ENCODE measurements around the gene DDI2. TPM values are rescaled to one million over a fixed set of nuclear protein-coding genes. Genes with fewer than 3 reads are reported as not detected.
A peak's percentile ranks its signal among the peaks of the same experiment; 100 is the strongest.
"Not testable (repeated sequence)": the region's sequence is repeated elsewhere in the genome, so short reads cannot be mapped to it uniquely, and the experiment has no call there.

The DDI2 gene
- polyA plus RNA-seq, 1 donor from 2014 or later = 6.5 TPM

- H3K9me3 Mint-ChIP-seq = no peaks in the 10 kb centered on the region
- H3K4me1 Mint-ChIP-seq = peaks cover 28 to 41% (median 32%) of the 10 kb centered on the region in 3 donors
- peaks cover 3% of the 10 kb centered on the region for H3K36me3 Mint-ChIP-seq
- H3K27ac Mint-ChIP-seq = peak overlapping the region in 1 of 3 donors; percentile 76
- H3K4me3 Mint-ChIP-seq = peak overlapping the region in 1 of 4 donors; percentile 80
- no peaks in the 10 kb centered on the region for H3K27me3 Mint-ChIP-seq
These were observed 70.2 kb downstream of the DDI2 start for GRCh38 chr1:15687446-15687845.

GRCh38 chr1:15690317-15690716 lies 73.1 kb downstream of the DDI2 start:
- peaks cover 31 to 50% (median 32%) of the 10 kb centered on the region in 3 donors for H3K4me1 Mint-ChIP-seq
- H3K27me3 Mint-ChIP-seq = no peaks in the 10 kb centered on the region
- H3K27ac Mint-ChIP-seq = peak overlapping the region in 2 of 3 donors; percentile 67 to 82
- H3K36me3 Mint-ChIP-seq = peaks cover 3% of the 10 kb centered on the region
- H3K9me3 Mint-ChIP-seq = no peaks in the 10 kb centered on the region
- peak overlapping the region in 1 of 4 donors; percentile 59 for H3K4me3 Mint-ChIP-seq

- no peaks in the 10 kb centered on the region for H3K9me3 Mint-ChIP-seq
- H3K4me1 Mint-ChIP-seq = peaks cover 22 to 42% (median 24%) of the 10 kb centered on the region in 3 donors
- no peaks in the 10 kb centered on the region for H3K27me3 Mint-ChIP-seq
- H3K27ac Mint-ChIP-seq = peak overlapping the region in 2 of 3 donors; percentile 37 to 78
- H3K4me3 Mint-ChIP-seq = no peak overlapping the region
- H3K36me3 Mint-ChIP-seq = peaks cover 3% of the 10 kb centered on the region
These were observed 74.3 kb downstream of the DDI2 start for GRCh38 chr1:15691434-15692032.

GRCh38 chr1:15692121-15692682 lies 74.9 kb downstream of the DDI2 start:
- Mint-ChIP-seq H3K27me3 (no peaks in the 10 kb centered on the region), H3K4me3 (peak overlapping the region in 1 of 4 donors; percentile 46), H3K4me1 (peaks cover 29 to 49% (median 31%) of the 10 kb centered on the region in 3 donors), H3K9me3 (no peaks in the 10 kb centered on the region), H3K27ac (peak overlapping the region in 2 of 3 donors; percentile 37 to 78), H3K36me3 (peaks cover 5% of the 10 kb centered on the region)

GRCh38 chr1:15693371-15693770 lies 76.1 kb downstream of the DDI2 start:
- Mint-ChIP-seq H3K27me3 (no peaks in the 10 kb centered on the region), H3K36me3 (peaks cover 2% of the 10 kb centered on the region), H3K9me3 (no peaks in the 10 kb centered on the region), H3K27ac (peak overlapping the region in 1 of 3 donors; percentile 62), H3K4me1 (peaks cover 26 to 47% (median 32%) of the 10 kb centered on the region in 3 donors), H3K4me3 (no peak overlapping the region)

- peaks cover 2% of the 10 kb centered on the region for H3K36me3 Mint-ChIP-seq
- peak overlapping the region; percentile 91 to 96 (median 94) for H3K27ac Mint-ChIP-seq
- H3K9me3 Mint-ChIP-seq = no peaks in the 10 kb centered on the region
- peak overlapping the region; percentile 80 to 95 (median 90) for H3K4me3 Mint-ChIP-seq
- H3K27me3 Mint-ChIP-seq = no peaks in the 10 kb centered on the region
- peaks cover 24 to 39% (median 33%) of the 10 kb centered on the region in 3 donors for H3K4me1 Mint-ChIP-seq
These were observed 79.8 kb downstream of the DDI2 start for GRCh38 chr1:15696956-15697521.

GRCh38 chr1:15698201-15698600 lies 80.9 kb downstream of the DDI2 start:
- Mint-ChIP-seq H3K4me1 (peaks cover 25 to 35% (median 34%) of the 10 kb centered on the region in 3 donors), H3K9me3 (no peaks in the 10 kb centered on the region), H3K27ac (peak overlapping the region; percentile 59 to 94 (median 91)), H3K4me3 (peak overlapping the region in 2 of 4 donors; percentile 17 to 33), H3K36me3 (peaks cover 2% of the 10 kb centered on the region), H3K27me3 (no peaks in the 10 kb centered on the region)

- not testable (repeated sequence) for H3K9me3 Mint-ChIP-seq, H3K27me3 Mint-ChIP-seq, H3K36me3 Mint-ChIP-seq, H3K4me3 Mint-ChIP-seq
- Mint-ChIP-seq H3K4me1 (peaks cover 29 to 38% (median 35%) of the 10 kb centered on the region in 3 donors), H3K27ac (peak overlapping the region in 2 of 3 donors; percentile 26 to 94)
These were observed 82.1 kb downstream of the DDI2 start for GRCh38 chr1:15699321-15699720.

GRCh38 chr1:15700508-15700907 lies 83.2 kb downstream of the DDI2 start:
- peaks cover 2% of the 10 kb centered on the region for H3K36me3 Mint-ChIP-seq
- H3K4me3 Mint-ChIP-seq = no peak overlapping the region
- H3K27ac Mint-ChIP-seq = peak overlapping the region in 2 of 3 donors; percentile 16 to 87
- peaks cover 22 to 30% (median 29%) of the 10 kb centered on the region in 3 donors for H3K4me1 Mint-ChIP-seq
- H3K9me3 Mint-ChIP-seq = no peaks in the 10 kb centered on the region
- H3K27me3 Mint-ChIP-seq = no peaks in the 10 kb centered on the region

- H3K27ac Mint-ChIP-seq = no peak overlapping the region
- peaks cover 4% of the 10 kb centered on the region for H3K36me3 Mint-ChIP-seq
- H3K9me3 Mint-ChIP-seq = no peaks in the 10 kb centered on the region
- no peaks in the 10 kb centered on the region for H3K27me3 Mint-ChIP-seq
- peaks cover 20 to 32% (median 28%) of the 10 kb centered on the region in 3 donors for H3K4me1 Mint-ChIP-seq
- H3K4me3 Mint-ChIP-seq = peak overlapping the region in 1 of 4 donors; percentile 73
These were observed 84.5 kb downstream of the DDI2 start for GRCh38 chr1:15701784-15702183.

GRCh38 chr1:15702722-15703550 lies 85.7 kb downstream of the DDI2 start:
- Mint-ChIP-seq H3K9me3 (no peaks in the 10 kb centered on the region), H3K27ac (peak overlapping the region in 1 of 3 donors; percentile 40), H3K4me3 (peak overlapping the region in 1 of 4 donors; percentile 20), H3K36me3 (peaks cover 4% of the 10 kb centered on the region), H3K27me3 (no peaks in the 10 kb centered on the region), H3K4me1 (peaks cover 10 to 23% (median 17%) of the 10 kb centered on the region in 3 donors)

- peak overlapping the region in 1 of 3 donors; percentile 40 for H3K27ac Mint-ChIP-seq
- H3K9me3 Mint-ChIP-seq = no peaks in the 10 kb centered on the region
- peaks cover 9 to 23% (median 16%) of the 10 kb centered on the region in 3 donors for H3K4me1 Mint-ChIP-seq
- H3K27me3 Mint-ChIP-seq = no peaks in the 10 kb centered on the region
- H3K36me3 Mint-ChIP-seq = peaks cover 4% of the 10 kb centered on the region
- H3K4me3 Mint-ChIP-seq = peak overlapping the region in 1 of 4 donors; percentile 20
These were observed 86.3 kb downstream of the DDI2 start for GRCh38 chr1:15703562-15703961.

GRCh38 chr1:15704526-15705183 lies 87.4 kb downstream of the DDI2 start:
- H3K4me1 Mint-ChIP-seq = peaks cover 5 to 22% (median 19%) of the 10 kb centered on the region in 3 donors
- peak overlapping the region in 1 of 3 donors; percentile 67 for H3K27ac Mint-ChIP-seq
- H3K27me3 Mint-ChIP-seq = no peaks in the 10 kb centered on the region
- no peak overlapping the region for H3K4me3 Mint-ChIP-seq
- H3K9me3 Mint-ChIP-seq = no peaks in the 10 kb centered on the region
- H3K36me3 Mint-ChIP-seq = peaks cover 4% of the 10 kb centered on the region

- H3K4me1 Mint-ChIP-seq = peaks cover 5 to 22% (median 20%) of the 10 kb centered on the region in 3 donors
- H3K9me3 Mint-ChIP-seq = no peaks in the 10 kb centered on the region
- H3K4me3 Mint-ChIP-seq = no peak overlapping the region
- peaks cover 4% of the 10 kb centered on the region for H3K36me3 Mint-ChIP-seq
- H3K27me3 Mint-ChIP-seq = no peaks in the 10 kb centered on the region
- H3K27ac Mint-ChIP-seq = peak overlapping the region in 2 of 3 donors; percentile 19 to 67
These were observed 87.9 kb downstream of the DDI2 start for GRCh38 chr1:15705184-15705566.

All from IgD-negative memory B cell (primary cell).